SK-N-DZ (cell line): Measurements from ENCODE around the gene IFT122.

Source experiments
- small RNA-seq, 2 experiments: library from RNA; depleted of rRNA; stranded (forward); fragments of <200 nt; gene quantifications; one replicate each; pipeline ENCODE3, GENCODE V24; 2014

The IFT122 gene

Small RNA genes within 50 kb of the gene (small RNA-seq; reads per million reads assigned to genes)
- 1.6 to 15.6 reads per million in 2 experiments for gene SNORA7B
